Measurements from ENCODE around the gene ZKSCAN2. TPM values are rescaled to one million over a fixed set of nuclear protein-coding genes. Genes with fewer than 3 reads are reported as not detected.

ZKSCAN2 gene
- total and polyA plus RNA-seq, 2 experiments from 2014 or later: 1.2 to 2.3 TPM

DNA sequence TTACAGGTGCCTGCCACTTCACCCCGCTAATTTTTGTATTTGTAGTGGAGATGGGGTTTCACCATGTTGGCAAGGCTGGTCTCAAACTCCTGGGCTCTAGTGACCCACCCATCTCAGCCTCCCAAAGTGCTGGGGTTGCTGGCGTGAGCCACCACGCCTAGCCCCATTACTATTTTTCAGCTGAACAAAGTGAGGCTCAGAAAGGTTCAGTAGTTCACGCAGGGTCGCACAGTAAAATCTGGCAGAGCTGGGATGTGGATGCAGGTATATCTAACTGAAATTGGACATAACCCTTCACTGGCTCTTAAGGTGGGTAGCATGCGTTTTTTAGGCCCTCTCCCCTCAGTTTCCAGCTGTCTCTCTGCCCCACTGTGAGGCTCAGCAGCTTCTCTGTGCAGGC lies 33.7 kb downstream of the ZKSCAN2 start:
- H3K36me3 ChIP-seq (ENCODE audit: low read depth): no peaks in the 10 kb centered on the region
- WGBS, 2 experiments (ENCODE audit: low coverage in 1 of 2, low lambda C conversion rate in 2 of 2, missing lambda C conversion rate in 2 of 2): 88 to 90% methylated on average over 6 of the region's 6 CpGs
- H3K9ac ChIP-seq: no peak overlapping the region

GRCh38 chr16:25222959-25223358 lies 34.7 kb downstream of the ZKSCAN2 start:
- Histone ChIP-seq H3K27me3 (replicated peaks; ENCODE audit: insufficient read depth) (no peaks in the 10 kb centered on the region), H3K4me1 (ENCODE audit: insufficient read depth) (no peaks in the 10 kb centered on the region), H3K4me3 (no peak overlapping the region), H4K20me1 (ENCODE audit: insufficient read depth) (no peaks in the 10 kb centered on the region), H3F3A (ENCODE audit: insufficient read depth) (no peaks in the 10 kb centered on the region), H2AFZ (no peak overlapping the region), H3K27ac (no peak overlapping the region), H3K4me2 (ENCODE audit: unreplicated experiment) (no peak overlapping the region), H3K9ac (no peak overlapping the region), H3K9me3 (ENCODE audit: low read depth) (no peaks in the 10 kb centered on the region), H3K36me3 (ENCODE audit: low read depth) (no peaks in the 10 kb centered on the region), H3K79me2 (ENCODE audit: insufficient read depth) (no peaks in the 10 kb centered on the region), H3K9me2 (ENCODE audit: insufficient read depth) (no peaks in the 10 kb centered on the region)
- WGBS, 2 experiments (ENCODE audit: low coverage in 1 of 2, low lambda C conversion rate in 2 of 2, missing lambda C conversion rate in 2 of 2): 59 to 63% methylated on average over 8 of the region's 8 CpGs
- TF ChIP-seq EZH2 (IDR thresholded peaks at IDR 0.05; ENCODE audit: insufficient read depth, poor library complexity, severe bottlenecking): no peak
- TF ChIP-seq EZH2phosphoT487 (IDR thresholded peaks at IDR 0.05; ENCODE audit: insufficient read depth, low read depth): no peak
- DNase-seq: no peak
- in situ Hi-C loops (cut with MboI): loop anchor here (10.0 kb wide), 1 partner anchor 168 kb away; no protein-coding TSS in a partner anchor

More for the DNA sequence above, 33.7 kb downstream of the ZKSCAN2 start:
- Histone ChIP-seq H3K27ac (no peak overlapping the region), H3K79me2 (ENCODE audit: insufficient read depth) (no peaks in the 10 kb centered on the region), H3F3A (ENCODE audit: insufficient read depth) (no peaks in the 10 kb centered on the region), H2AFZ (no peak overlapping the region), H4K20me1 (ENCODE audit: insufficient read depth) (no peaks in the 10 kb centered on the region), H3K27me3 (replicated peaks; ENCODE audit: insufficient read depth) (no peaks in the 10 kb centered on the region), H3K9me3 (ENCODE audit: low read depth) (no peaks in the 10 kb centered on the region), H3K4me2 (ENCODE audit: unreplicated experiment) (no peak overlapping the region), H3K9me2 (ENCODE audit: insufficient read depth) (no peaks in the 10 kb centered on the region), H3K4me3 (no peak overlapping the region), H3K4me1 (ENCODE audit: insufficient read depth) (no peaks in the 10 kb centered on the region)
- in situ Hi-C loops (cut with MboI): loop anchor here (10.0 kb wide), 1 partner anchor 169 kb away; no protein-coding TSS in a partner anchor
- TF ChIP-seq EZH2phosphoT487 (IDR thresholded peaks at IDR 0.05; ENCODE audit: insufficient read depth, low read depth): no peak
- TF ChIP-seq EZH2 (IDR thresholded peaks at IDR 0.05; ENCODE audit: insufficient read depth, poor library complexity, severe bottlenecking): no peak
- no peak for DNase-seq

GRCh38 chr16:25219070-25219737 lies 38.4 kb downstream of the ZKSCAN2 start:
- H3K27ac ChIP-seq: no peak overlapping the region
- H3K36me3 ChIP-seq (ENCODE audit: low read depth): no peaks in the 10 kb centered on the region
- no peaks in the 10 kb centered on the region for H4K20me1 ChIP-seq (ENCODE audit: insufficient read depth)
- no peaks in the 10 kb centered on the region for H3K4me1 ChIP-seq (ENCODE audit: insufficient read depth)
- H3K27me3 ChIP-seq (replicated peaks; ENCODE audit: insufficient read depth): 0 out of 2 replicates have a peak, but pooled peaks cover 7% of the 10 kb centered on the region
- H3K9me2 ChIP-seq (ENCODE audit: insufficient read depth): no peaks in the 10 kb centered on the region
- H3K79me2 ChIP-seq (ENCODE audit: insufficient read depth): no peaks in the 10 kb centered on the region
- 77% methylated on average over 3 of the region's 3 CpGs for WGBS, 2 experiments (ENCODE audit: low coverage in 1 of 2, low lambda C conversion rate in 2 of 2, missing lambda C conversion rate in 2 of 2)
- no peak overlapping the region for H3K4me3 ChIP-seq
- H3K4me2 ChIP-seq (ENCODE audit: unreplicated experiment): no peak overlapping the region
- no peak overlapping the region for H2AFZ ChIP-seq
- in situ Hi-C loops (cut with MboI): no loop called here
- no peak for DNase-seq
- no peaks in the 10 kb centered on the region for H3F3A ChIP-seq (ENCODE audit: insufficient read depth)
- no peak overlapping the region for H3K9ac ChIP-seq
- TF ChIP-seq EZH2 (IDR thresholded peaks at IDR 0.05; ENCODE audit: insufficient read depth, poor library complexity, severe bottlenecking) (no peak), EZH2phosphoT487 (IDR thresholded peaks at IDR 0.05; ENCODE audit: insufficient read depth, low read depth) (no peak)
- H3K9me3 ChIP-seq (ENCODE audit: low read depth): no peaks in the 10 kb centered on the region

- H3F3A ChIP-seq (ENCODE audit: insufficient read depth): no peaks in the 10 kb centered on the region
- no peak for DNase-seq
Measured at GRCh38 chr16:25217921-25218320, 39.7 kb downstream of the ZKSCAN2 start.

More at GRCh38 chr16:25217921-25218320, 39.7 kb downstream of the ZKSCAN2 start:
- Histone ChIP-seq H3K4me2 (ENCODE audit: unreplicated experiment) (no peak overlapping the region), H3K79me2 (ENCODE audit: insufficient read depth) (no peaks in the 10 kb centered on the region), H3K4me3 (no peak overlapping the region), H3K27me3 (replicated peaks; ENCODE audit: insufficient read depth) (0 out of 2 replicates have a peak, but pooled peaks cover 7% of the 10 kb centered on the region), H3K4me1 (ENCODE audit: insufficient read depth) (no peaks in the 10 kb centered on the region), H3K36me3 (ENCODE audit: low read depth) (no peaks in the 10 kb centered on the region), H3K27ac (no peak overlapping the region), H3K9me3 (ENCODE audit: low read depth) (no peaks in the 10 kb centered on the region), H2AFZ (no peak overlapping the region), H3K9me2 (ENCODE audit: insufficient read depth) (no peaks in the 10 kb centered on the region), H4K20me1 (ENCODE audit: insufficient read depth) (no peaks in the 10 kb centered on the region), H3K9ac (no peak overlapping the region)
- TF ChIP-seq EZH2phosphoT487 (IDR thresholded peaks at IDR 0.05; ENCODE audit: insufficient read depth, low read depth): no peak
- TF ChIP-seq EZH2 (IDR thresholded peaks at IDR 0.05; ENCODE audit: insufficient read depth, poor library complexity, severe bottlenecking): no peak
- 53 to 54% methylated on average over 4 of the region's 4 CpGs for WGBS, 2 experiments (ENCODE audit: low coverage in 1 of 2, low lambda C conversion rate in 2 of 2, missing lambda C conversion rate in 2 of 2)
- in situ Hi-C loops (cut with MboI): no loop called here

All from GM23248 (cell line).